Activated CD8-positive, alpha-beta memory T cell treated with anti-CD3 and anti-CD28 coated beads, Interleukin-2, amount 50 U/mL, for 4 hours (primary cell): ENCODE data around the gene DLX6.

ENCODE experiments used
- DNase-seq: peaks from one replicate; pipeline ENCODE4 v3.0.0-alpha.2; 2020

The DLX6 gene

DNA sequence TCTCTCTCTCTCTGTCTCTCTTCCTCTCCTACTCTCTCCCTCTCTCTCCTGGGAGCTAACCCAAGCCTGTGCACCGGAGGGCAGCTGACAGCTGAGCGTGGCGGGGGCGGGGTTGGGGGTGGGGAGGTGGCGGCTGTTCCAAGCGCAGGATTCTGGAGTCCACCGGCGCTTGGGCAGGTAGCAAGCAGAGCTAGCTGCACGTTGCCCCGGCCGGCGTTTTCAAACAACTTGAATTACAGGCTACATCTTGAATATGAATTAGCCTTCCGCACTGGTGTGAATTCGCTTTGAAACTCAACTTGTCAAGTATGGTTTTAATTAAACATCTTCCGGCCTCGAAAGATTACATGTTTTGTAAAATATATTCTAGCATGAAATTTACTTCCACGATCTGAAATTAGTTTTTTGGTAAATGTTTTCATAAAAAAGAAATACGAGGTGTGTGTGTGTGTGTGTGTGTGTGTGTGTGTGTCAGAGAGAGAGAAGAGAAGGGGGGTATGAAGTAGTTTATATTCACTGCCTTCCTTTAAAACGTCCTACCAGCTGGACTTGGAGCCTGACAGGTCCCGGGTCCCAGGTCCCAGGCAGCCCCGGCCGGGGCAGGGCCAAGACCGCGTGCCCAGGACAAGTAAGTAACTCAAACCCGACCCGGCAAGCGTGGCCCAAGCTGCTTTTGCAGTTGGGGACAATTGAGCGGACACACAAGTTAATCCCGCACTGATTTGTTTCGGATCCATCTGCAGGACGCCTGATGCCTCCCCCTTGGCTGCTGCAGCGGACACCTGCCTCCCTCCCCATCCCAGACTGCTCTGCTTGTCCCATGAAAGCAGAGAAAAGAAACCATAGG, 9.0 kb upstream of the DLX6 start:
- DNase-seq: no peak

DNA sequence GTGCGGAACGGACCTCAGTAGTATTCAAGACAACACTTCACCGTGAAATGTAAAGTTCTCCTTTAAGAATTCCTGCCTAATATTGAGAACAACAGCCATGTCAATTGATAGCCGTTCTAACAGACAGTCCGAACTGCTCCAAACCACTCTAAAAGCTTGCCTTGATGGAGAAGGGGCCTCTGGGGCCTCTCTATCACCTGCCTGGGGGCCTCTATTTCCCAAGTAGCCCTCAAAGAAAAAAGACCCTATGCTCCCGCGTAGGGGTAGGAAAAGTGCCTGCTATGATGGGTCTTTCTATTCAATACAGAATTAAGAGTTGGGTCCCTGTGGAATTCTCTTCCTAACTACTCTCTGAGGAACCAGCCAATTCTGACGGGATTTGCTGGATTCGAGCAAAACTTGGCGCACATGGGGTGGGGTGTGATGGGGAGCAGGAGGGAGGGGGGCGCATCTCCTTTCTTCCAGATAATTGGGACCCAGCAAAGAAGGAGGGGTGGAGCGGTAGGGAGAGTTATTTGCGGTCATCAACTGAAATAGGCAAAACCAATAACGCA, 8.3 kb upstream of the DLX6 start:
- no peak for DNase-seq

DNA sequence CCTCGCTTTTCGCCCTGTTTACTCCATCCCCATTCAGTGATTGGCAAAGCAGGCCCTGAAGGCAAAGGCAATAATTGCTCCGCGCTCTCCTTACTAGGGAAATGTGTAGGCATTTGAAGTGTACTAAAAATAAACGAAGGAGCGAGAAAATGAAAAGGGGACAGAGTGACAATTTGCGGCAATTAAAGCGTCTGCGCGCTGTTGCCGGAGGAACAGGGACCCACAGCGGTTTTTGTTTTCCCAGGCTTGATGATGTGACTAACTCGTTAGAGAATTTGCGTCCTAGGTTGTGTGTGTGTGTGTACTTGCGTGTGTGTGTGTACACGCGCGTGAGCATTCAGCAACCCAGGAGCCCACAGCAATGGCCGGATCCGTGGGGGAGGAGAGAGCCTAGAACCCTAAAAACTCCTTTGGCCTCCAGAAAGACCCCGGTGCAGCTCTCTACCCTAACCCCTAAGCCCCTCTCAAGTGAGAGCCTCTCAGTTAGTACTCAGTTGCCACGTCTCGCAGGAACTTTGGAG, 7.8 kb upstream of the DLX6 start:
- DNase-seq: no peak

GRCh38 chr7:96998333-96998732, 7.0 kb upstream of the DLX6 start:
- no peak for DNase-seq

GRCh38 chr7:96998744-96999143, 6.6 kb upstream of the DLX6 start:
- no peak for DNase-seq

- DNase-seq: no peak
Measured at GRCh38 chr7:97001221-97001620, 4.1 kb upstream of the DLX6 start.

DNA sequence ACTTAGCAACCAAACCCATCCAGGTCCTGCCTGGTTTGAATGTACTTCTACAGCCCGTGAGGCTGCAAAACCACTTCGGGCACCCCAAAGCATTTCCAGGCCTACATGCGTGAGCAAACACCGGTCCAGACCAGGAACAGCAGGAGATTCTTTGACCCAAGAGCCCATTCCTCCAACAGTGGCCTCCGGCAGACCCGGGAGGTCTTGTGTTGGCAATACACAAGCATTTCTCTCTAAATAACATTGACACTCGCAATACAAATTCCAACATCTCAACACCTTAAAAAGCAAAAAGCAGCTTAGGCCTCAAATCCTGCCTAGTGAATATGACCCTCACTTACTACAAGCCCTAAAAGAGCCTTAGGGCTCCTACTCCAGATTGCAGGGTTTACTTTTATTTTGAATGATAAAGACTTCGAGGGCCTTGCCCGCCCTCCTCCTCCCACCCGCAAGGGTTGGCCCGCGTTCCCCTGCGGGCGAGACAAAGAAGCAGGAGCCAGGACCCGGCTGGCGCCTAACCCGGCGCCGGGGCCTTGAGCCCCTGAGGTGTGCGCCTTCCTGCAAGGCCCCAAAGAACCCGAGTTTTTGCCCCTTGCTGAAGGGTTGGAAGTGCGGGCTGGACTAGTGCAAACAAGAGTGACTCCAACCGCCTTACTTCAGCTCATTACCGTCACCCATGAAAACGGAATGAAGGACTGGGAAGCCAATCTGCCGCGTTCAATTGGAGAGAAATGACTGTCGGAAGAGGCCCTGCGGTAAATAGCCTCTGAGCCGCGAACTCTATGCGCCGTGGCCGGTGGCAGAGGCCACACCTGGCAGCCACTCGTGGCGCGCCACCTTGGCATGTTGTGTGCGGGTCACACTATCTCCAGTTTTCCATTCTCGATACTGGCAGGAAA, 3.4 kb upstream of the DLX6 start:
- DNase-seq: no peak

DNA sequence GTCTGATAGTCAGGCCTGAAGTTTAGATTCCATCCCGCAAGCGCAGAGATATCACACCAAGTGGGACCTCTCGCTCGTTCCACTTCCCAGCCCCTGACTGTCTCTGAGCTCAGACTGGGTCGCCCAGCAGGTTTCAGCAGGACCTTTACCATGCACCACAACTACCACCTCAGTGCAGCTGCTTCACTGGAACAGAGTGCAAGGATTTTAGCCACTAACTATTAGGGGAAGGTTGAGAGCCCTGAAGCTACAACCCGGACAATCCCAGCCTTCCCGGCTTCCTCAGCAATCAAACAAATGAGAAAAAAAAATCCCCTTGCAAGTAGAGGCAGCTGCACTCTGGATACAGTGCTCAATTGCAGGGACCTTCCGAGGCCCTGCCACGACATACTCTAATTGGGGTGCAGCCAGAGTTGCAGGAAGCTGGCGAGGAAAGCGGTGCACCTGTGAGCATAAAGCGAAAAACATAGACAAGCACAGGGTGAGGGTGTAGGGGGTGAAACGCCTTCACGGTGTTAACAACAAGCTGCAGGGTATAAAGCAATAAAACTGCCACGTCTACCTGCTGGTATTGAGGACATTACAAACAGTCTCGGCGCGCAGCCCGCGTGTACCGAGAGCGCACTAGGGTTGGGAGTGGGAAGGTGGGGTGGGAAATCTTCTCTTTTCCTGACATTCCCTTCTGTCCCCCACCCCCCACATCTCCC, 2.6 kb upstream of the DLX6 start:
- no peak for DNase-seq

- no peak for DNase-seq
Measured at GRCh38 chr7:97003262-97004246, 1.8 kb upstream of the DLX6 start.

DNA sequence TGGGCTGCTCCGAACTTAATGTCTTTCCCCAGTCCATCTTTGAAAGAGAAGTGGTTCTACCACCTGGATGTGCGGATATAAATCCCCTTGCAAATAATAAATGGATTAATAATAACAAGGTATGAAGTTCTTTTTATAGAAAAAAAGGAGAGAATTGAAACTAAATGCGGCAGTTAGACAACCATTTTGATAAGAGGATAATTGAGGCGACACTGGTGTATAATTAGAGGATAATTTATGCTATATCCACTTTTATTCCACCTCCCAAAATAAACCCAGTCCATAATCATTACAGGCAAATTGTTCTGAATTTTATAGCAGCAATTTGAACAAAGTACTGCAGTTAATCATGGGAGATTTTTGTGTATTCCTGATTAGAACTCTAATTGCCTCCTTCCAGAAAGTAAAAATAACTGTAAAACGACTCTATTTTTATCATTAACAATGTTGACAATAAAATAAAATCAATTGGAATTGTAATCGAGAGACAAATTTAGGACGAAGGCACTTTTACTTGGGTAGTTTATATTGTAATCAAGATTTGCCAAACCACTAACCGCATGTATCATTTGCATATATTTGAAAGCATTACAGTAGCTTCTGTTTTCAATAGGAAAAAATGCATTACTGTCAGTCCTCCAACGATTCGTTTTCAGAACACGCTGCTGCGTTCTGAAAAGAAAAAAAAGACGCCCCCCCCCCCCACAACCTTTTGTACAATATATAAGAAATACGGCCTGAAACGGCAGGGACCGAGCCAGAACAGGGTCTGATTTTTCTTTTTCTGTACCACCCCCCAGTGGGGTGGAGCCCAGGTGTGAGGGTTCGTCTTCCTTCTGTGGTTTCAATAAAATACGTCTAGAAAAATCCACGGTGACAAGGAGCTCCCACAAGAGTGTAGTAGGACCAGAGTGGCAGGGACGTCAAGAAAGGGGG, 838 bp upstream of the DLX6 start:
- DNase-seq: no peak

GRCh38 chr7:97006055-97006815, 882 bp downstream of the DLX6 start:
- DNase-seq: no peak

- DNase-seq: no peak
Measured at GRCh38 chr7:97006816-97007582, 1.6 kb downstream of the DLX6 start.

DNA sequence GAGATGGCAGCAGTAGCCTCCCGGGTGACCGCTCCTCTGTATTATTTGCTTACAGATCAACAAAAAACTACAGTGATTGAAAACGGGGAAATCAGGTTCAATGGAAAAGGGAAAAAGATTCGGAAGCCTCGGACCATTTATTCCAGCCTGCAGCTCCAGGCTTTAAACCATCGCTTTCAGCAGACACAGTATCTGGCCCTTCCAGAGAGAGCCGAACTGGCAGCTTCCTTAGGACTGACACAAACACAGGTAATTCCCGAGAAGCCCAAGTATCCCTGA, 2.2 kb downstream of the DLX6 start:
- DNase-seq: no peak

- no peak for DNase-seq
Measured at GRCh38 chr7:97008275-97008917, 3.0 kb downstream of the DLX6 start.

- DNase-seq: no peak
Measured at GRCh38 chr7:97009753-97010732, 4.7 kb downstream of the DLX6 start.

DNA sequence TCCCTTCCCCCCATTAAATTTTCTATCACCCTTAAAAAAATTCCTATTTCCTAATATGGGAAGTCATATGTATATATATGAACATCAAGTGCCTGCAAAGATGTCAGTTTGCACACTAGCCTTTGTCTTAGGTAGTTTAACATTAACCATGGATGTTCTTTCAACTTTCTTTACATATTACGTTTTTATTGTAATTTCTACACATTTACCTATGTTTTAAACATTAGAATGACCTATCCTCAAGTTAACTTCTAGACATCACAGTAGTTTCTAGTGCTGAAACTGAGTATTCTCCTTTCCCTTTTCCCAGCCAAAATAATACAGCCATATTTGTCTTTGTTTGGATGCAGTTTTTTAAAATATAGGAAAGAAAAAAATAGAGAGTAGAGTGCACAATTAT, 5.8 kb downstream of the DLX6 start:
- DNase-seq: no peak
